HEK293T (cell line): Measurements from ENCODE around the gene MRPL43.

Experiments used
- ARNT ChIP-seq: fragments of 450-650 bp; IDR thresholded peaks from 2 replicates; pipeline ENCODE4 v1.6.1; 2017; ENCODE audit warnings: mild to moderate bottlenecking
- BHLHE40 ChIP-seq: fragments of 450-650 bp; IDR thresholded peaks from 2 replicates; pipeline ENCODE4 v1.6.1; 2016; ENCODE audit warnings: mild to moderate bottlenecking, moderate library complexity, borderline replicate concordance
- ELF4 ChIP-seq: fragments of 450-650 bp; IDR thresholded peaks from 2 replicates; pipeline ENCODE4 v1.6.1; 2017; ENCODE audit warnings: antibody characterized with exemption
- FOXA1 ChIP-seq: fragments of 450-650 bp; IDR thresholded peaks from 2 replicates; pipeline ENCODE4 v1.6.1; 2016; ENCODE audit warnings: mild to moderate bottlenecking
- FOXM1 ChIP-seq: fragments of 450-650 bp; IDR thresholded peaks from 2 replicates; pipeline ENCODE4 v1.6.1; 2017; ENCODE audit warnings: mild to moderate bottlenecking, borderline replicate concordance
- HDGF ChIP-seq: fragments of 450-650 bp; IDR thresholded peaks from 2 replicates; pipeline ENCODE4 v1.6.1; 2017; ENCODE audit warnings: antibody characterized with exemption, borderline replicate concordance
- LEF1 ChIP-seq: fragments of 450-650 bp; IDR thresholded peaks from 2 replicates; pipeline ENCODE4 v1.6.1; 2017; ENCODE audit warnings: mild to moderate bottlenecking, borderline replicate concordance
- NFRKB ChIP-seq: fragments of 450-650 bp; IDR thresholded peaks from 2 replicates; pipeline ENCODE4 v1.6.1; 2016; ENCODE audit warnings: mild to moderate bottlenecking, moderate library complexity
- PKNOX1 ChIP-seq: fragments of 450-650 bp; IDR thresholded peaks from 2 replicates; pipeline ENCODE4 v1.6.1; 2016
- SP1 ChIP-seq: fragments of 450-650 bp; IDR thresholded peaks from 2 replicates; pipeline ENCODE4 v1.6.1; 2017
- SUZ12 ChIP-seq: fragments of 450-650 bp; IDR thresholded peaks from 2 replicates; pipeline ENCODE4 v1.6.1; 2016; ENCODE audit warnings: mild to moderate bottlenecking
- TARDBP ChIP-seq: fragments of 450-650 bp; IDR thresholded peaks from 2 replicates; pipeline ENCODE4 v1.6.1; 2016
- ZNF384 ChIP-seq: fragments of 450-650 bp; IDR thresholded peaks from 2 replicates; pipeline ENCODE4 v1.6.1; 2016

GRCh38 chr10:100978901-100979195, 8.4 kb downstream of the MRPL43 start:
- no peak for TF ChIP-seq BHLHE40
- TF ChIP-seq LEF1 = no peak
- no peak for TF ChIP-seq TARDBP
- no peak for TF ChIP-seq SP1
- no peak for TF ChIP-seq HDGF
- TF ChIP-seq FOXM1 = no peak
- TF ChIP-seq SUZ12 = no peak
- TF ChIP-seq ELF4 = no peak
- TF ChIP-seq ARNT = no peak
- no peak for TF ChIP-seq ZNF384
- TF ChIP-seq PKNOX1 = no peak
- no peak for TF ChIP-seq NFRKB
- TF ChIP-seq FOXA1 = no peak
